Lower lobe of right lung (tissue), 2 donors: Measurements from ENCODE around the gene SLC45A3. TPM values are rescaled to one million over a fixed set of nuclear protein-coding genes. Genes with fewer than 3 reads are reported as not detected.

Source experiments
- ATAC-seq, 2 donors: fragments of 200-7000 bp; cut with Tn5 transposase; one replicate each; pipeline ENCODE4 v1.9.1; 2020 to 2022; ENCODE audit warnings: mild to moderate bottlenecking in 2 of 2, moderate library complexity in 2 of 2
- DNase-seq: peaks from one replicate; pipeline ENCODE4 v3.0.0-alpha.2; 2020
- H3K27ac ChIP-seq: fragments of 200-600 bp; one replicate; pipeline ENCODE4 v1.8.0; 2022
- H3K27me3 ChIP-seq: fragments of 200-600 bp; one replicate; pipeline ENCODE4 v1.8.0; 2022; ENCODE audit warnings: low read depth
- H3K36me3 ChIP-seq: fragments of 200-600 bp; one replicate; pipeline ENCODE4 v1.8.0; 2022; ENCODE audit warnings: mild to moderate bottlenecking
- H3K4me1 ChIP-seq: fragments of 200-600 bp; one replicate; pipeline ENCODE4 v1.8.0; 2022
- H3K4me3 ChIP-seq: fragments of 200-600 bp; one replicate; pipeline ENCODE4 v1.8.0; 2022; ENCODE audit warnings: mild to moderate bottlenecking
- H3K9me3 ChIP-seq: fragments of 200-600 bp; one replicate; pipeline ENCODE4 v1.8.0; 2022
- CTCF ChIP-seq: fragments of 200-600 bp; IDR thresholded peaks from one replicate; pipeline ENCODE4 v1.8.0; 2022; ENCODE audit warnings: antibody characterized with exemption, mild to moderate bottlenecking
- intact Hi-C: fragments of 100-400 bp; cut with DNase I; formaldehyde crosslinking; loops from one replicate; pipeline ENCODE4 v1.11.0; 2022
- total RNA-seq: library from RNA; stranded (reverse); fragmentation: NEBNext Ultra II Directional; extraction: Animal tissue kit (Norgen Biotek cat#: 25700); gene quantifications from one replicate; pipeline ENCODE4 v1.2.1, GENCODE V29; 2021
- donor health status: DM: no; HTN: yes; CAD: no; lungs with severe emphysema.

The SLC45A3 gene
- total RNA-seq, 1 donor from 2014 or later: 6.8 TPM

GRCh38 chr1:205652984-205653383 is 27.3 kb downstream of the SLC45A3 start:
- no peak for ATAC-seq
- Histone ChIP-seq H3K36me3 (no peaks in the 10 kb centered on the region), H3K9me3 (no peaks in the 10 kb centered on the region), H3K4me1 (no peaks in the 10 kb centered on the region), H3K27me3 (no peaks in the 10 kb centered on the region), H3K4me3 (no peak overlapping the region), H3K27ac (no peak overlapping the region)
- no peak for TF ChIP-seq CTCF
- intact Hi-C loops: loop anchor here (10.0 kb wide), 1 partner anchor 58 kb away; no protein-coding TSS in a partner anchor
- DNase-seq: no peak

- intact Hi-C loops: loop anchor here (10.0 kb wide), 1 partner anchor 55 kb away; no protein-coding TSS in a partner anchor
- Histone ChIP-seq H3K27ac (no peak overlapping the region), H3K36me3 (no peaks in the 10 kb centered on the region), H3K4me1 (no peaks in the 10 kb centered on the region), H3K4me3 (no peak overlapping the region), H3K27me3 (no peaks in the 10 kb centered on the region), H3K9me3 (no peaks in the 10 kb centered on the region)
- no peak for TF ChIP-seq CTCF
- no peak for ATAC-seq
- DNase-seq: no peak
Measured at GRCh38 chr1:205650241-205650640, 30.1 kb downstream of the SLC45A3 start.

- TF ChIP-seq CTCF: no peak
- ATAC-seq (no peak), DNase-seq (no peak)
- no peaks in the 10 kb centered on the region for H3K36me3 ChIP-seq
- intact Hi-C loops: no loop called here
- H3K4me1 ChIP-seq: no peaks in the 10 kb centered on the region
- no peak overlapping the region for H3K27ac ChIP-seq
- no peaks in the 10 kb centered on the region for H3K9me3 ChIP-seq
- H3K27me3 ChIP-seq: no peaks in the 10 kb centered on the region
- H3K4me3 ChIP-seq: no peak overlapping the region
Measured at GRCh38 chr1:205645519-205645918, 34.8 kb downstream of the SLC45A3 start.

GRCh38 chr1:205642679-205643307 is 37.5 kb downstream of the SLC45A3 start:
- intact Hi-C loops: no loop called here

GRCh38 chr1:205639567-205639966 is 40.7 kb downstream of the SLC45A3 start:
- no peak for TF ChIP-seq CTCF
- H3K9me3 ChIP-seq: no peaks in the 10 kb centered on the region
- intact Hi-C loops: no loop called here

More at GRCh38 chr1:205642679-205643307, 37.5 kb downstream of the SLC45A3 start:
- no peak for TF ChIP-seq CTCF
- no peaks in the 10 kb centered on the region for H3K36me3 ChIP-seq
- H3K27ac ChIP-seq: no peak overlapping the region
- no peaks in the 10 kb centered on the region for H3K9me3 ChIP-seq
- no peaks in the 10 kb centered on the region for H3K4me1 ChIP-seq
- no peaks in the 10 kb centered on the region for H3K27me3 ChIP-seq
- DNase-seq (no peak), ATAC-seq (no peak)
- H3K4me3 ChIP-seq: no peak overlapping the region

More at GRCh38 chr1:205639567-205639966, 40.7 kb downstream of the SLC45A3 start:
- Histone ChIP-seq H3K27ac (no peak overlapping the region), H3K27me3 (no peaks in the 10 kb centered on the region), H3K4me1 (no peaks in the 10 kb centered on the region), H3K4me3 (no peak overlapping the region), H3K36me3 (no peaks in the 10 kb centered on the region)
- ATAC-seq (no peak), DNase-seq (no peak)
